ENCODE data around the gene KLHL24.

DNA sequence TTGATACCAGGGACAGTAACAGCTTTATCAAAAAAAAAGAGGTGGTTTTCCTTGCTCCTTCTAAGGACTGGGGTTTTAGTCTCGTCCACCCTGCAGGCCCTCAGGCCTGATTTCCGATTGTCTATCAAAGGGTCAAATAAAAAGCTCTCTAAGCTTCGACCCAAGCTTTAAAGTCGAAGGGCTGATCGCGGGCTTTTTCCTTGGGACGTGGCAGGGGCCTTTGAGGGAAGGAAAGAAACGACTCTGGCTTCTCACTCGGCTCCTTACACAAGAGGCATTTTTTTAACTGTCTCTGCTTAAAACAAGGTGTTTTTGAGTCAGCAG lies 354 bp upstream of the KLHL24 start:
- TF ChIP-seq POLR2A (IDR thresholded peaks at IDR 0.05; ENCODE audit: low read length) (no peak), GATA1 (IDR thresholded peaks at IDR 0.05; ENCODE audit: low read depth, low read length) (no peak)
